Gastroesophageal sphincter (tissue), 4 donors: Measurements from ENCODE around the gene ARFGEF3. TPM values are rescaled to one million over a fixed set of nuclear protein-coding genes. Genes with fewer than 3 reads are reported as not detected.

Experiments used
- ATAC-seq: fragments of 150-250 bp; one replicate; pipeline ENCODE4 v1.9.1; 2016; ENCODE audit warnings: mild to moderate bottlenecking, moderate library complexity
- H3K27ac ChIP-seq, 4 donors: fragments of 200-600 bp; sonication (generic) in 3 of 4; 1 replicate in 3 of 4; 2 replicates in 1 of 4; pipeline ENCODE4 v1.5.1; 2016 to 2019
- H3K27me3 ChIP-seq: fragments of 200-600 bp; sonication (generic); one replicate; pipeline ENCODE4 v1.5.1; 2019
- H3K36me3 ChIP-seq, 2 donors: fragments of 200-600 bp; sonication (generic); one replicate each; pipeline ENCODE4 v1.5.1; 2019; ENCODE audit warnings: control low read depth in 1 of 2
- H3K4me1 ChIP-seq, 3 donors: fragments of 200-600 bp; sonication (generic); 1 replicate in 2 of 3; 2 replicates in 1 of 3; pipeline ENCODE4 v1.5.1; 2016 to 2019; ENCODE audit warnings: control low read depth in 2 of 3
- H3K4me3 ChIP-seq, 2 donors: fragments of 200-600 bp; sonication (generic); one replicate each; pipeline ENCODE4 v1.5.1; 2019; ENCODE audit warnings: mild to moderate bottlenecking in 1 of 2, moderate library complexity in 1 of 2
- H3K9me3 ChIP-seq, 3 donors: fragments of 200-600 bp; sonication (generic); one replicate each; pipeline ENCODE4 v1.5.1; 2017 to 2019; ENCODE audit warnings: control low read depth in 2 of 3
- CTCF ChIP-seq, 4 experiments: fragments of 200-600 bp in 2 of 4; fragments of 450-650 bp in 2 of 4; sonication (generic) in 1 of 4; IDR thresholded peaks; one replicate each; pipeline ENCODE4 v1.5.1; 2017 to 2019; ENCODE audit warnings: antibody characterized with exemption in 4 of 4, mild to moderate bottlenecking in 2 of 4, moderate library complexity in 2 of 4
- EP300 ChIP-seq: sonication (generic); formaldehyde crosslinking; IDR thresholded peaks from one replicate; pipeline ENCODE4 v1.6.1; 2017; ENCODE audit warnings: antibody characterized with exemption, mild to moderate bottlenecking
- POLR2A ChIP-seq, 2 donors: fragments of 450-650 bp; IDR thresholded peaks; one replicate each; pipeline ENCODE4 v1.6.1; 2017; ENCODE audit warnings: antibody characterized with exemption in 2 of 2, mild to moderate bottlenecking in 2 of 2, moderate library complexity in 1 of 2
- POLR2AphosphoS5 ChIP-seq: sonication (generic); formaldehyde crosslinking; IDR thresholded peaks from one replicate; pipeline ENCODE4 v1.6.1; 2017; ENCODE audit warnings: antibody characterized with exemption
- WGBS, 2 donors: methylation state at CpG; one replicate each; pipeline ENCODE4 v1.1.5; 2018; ENCODE audit warnings: low coverage in 1 of 2; 5-methylcytosine and 5-hydroxymethylcytosine counted together
- total RNA-seq, 4 donors: library from RNA; depleted of rRNA; stranded (reverse); fragments of >200 nt; gene quantifications; one replicate each; pipeline ENCODE4 v1.1.0, GENCODE V29; 2016

The ARFGEF3 gene
- total RNA-seq, 4 donors from 2014 or later = 0.47 to 4.2 (median 1.8) TPM

GRCh38 chr6:138162111-138162954, 594 bp downstream of the ARFGEF3 start:
- Histone ChIP-seq H3K27me3 (peaks cover 49% of the 10 kb centered on the region), H3K36me3 (no peaks in the 10 kb centered on the region), H3K27ac (peak overlapping the region in 1 of 4 donors; percentile 70), H3K9me3 (no peaks in the 10 kb centered on the region), H3K4me1 (peaks cover 0 to 17% (median 0%) of the 10 kb centered on the region in 3 donors), H3K4me3 (peak overlapping the region; percentile 11 to 65)
- WGBS, 2 donors = 49 to 56% methylated on average over 4 to 5 of the region's 53 CpGs
- TF ChIP-seq POLR2A (IDR thresholded peaks at IDR 0.05) = no peak
- no peak for TF ChIP-seq CTCF (IDR thresholded peaks at IDR 0.05)
- no peak for TF ChIP-seq POLR2AphosphoS5
- no peak for TF ChIP-seq EP300
- ATAC-seq = peak; percentile 30

- no peak for ATAC-seq
- Histone ChIP-seq H3K36me3 (no peaks in the 10 kb centered on the region), H3K4me1 (peaks cover 0 to 17% (median 0%) of the 10 kb centered on the region in 3 donors), H3K27ac (no peak overlapping the region), H3K4me3 (no peak overlapping the region), H3K9me3 (no peaks in the 10 kb centered on the region), H3K27me3 (peaks cover 49% of the 10 kb centered on the region)
- 85 to 93% methylated on average over 5 of the region's 5 CpGs for WGBS, 2 donors
- no peak for TF ChIP-seq POLR2AphosphoS5
- no peak for TF ChIP-seq EP300
- TF ChIP-seq CTCF (IDR thresholded peaks at IDR 0.05) = no peak
- TF ChIP-seq POLR2A (IDR thresholded peaks at IDR 0.05) = no peak
Observed at GRCh38 chr6:138162955-138163575, 1.3 kb downstream of the ARFGEF3 start.

GRCh38 chr6:138175596-138175995, 13.9 kb downstream of the ARFGEF3 start:
- Histone ChIP-seq H3K4me1 (no peaks in the 10 kb centered on the region), H3K27ac (no peak overlapping the region), H3K4me3 (no peak overlapping the region), H3K27me3 (peaks cover 8% of the 10 kb centered on the region), H3K36me3 (no peaks in the 10 kb centered on the region), H3K9me3 (peaks cover 0 to 33% (median 0%) of the 10 kb centered on the region in 3 donors)
- ATAC-seq = no peak
- no peak for TF ChIP-seq CTCF (IDR thresholded peaks at IDR 0.05)
- no peak for TF ChIP-seq POLR2AphosphoS5
- no peak for TF ChIP-seq EP300
- TF ChIP-seq POLR2A (IDR thresholded peaks at IDR 0.05) = no peak
- 70 to 91% methylated on average over 2 of the region's 2 CpGs for WGBS, 2 donors

GRCh38 chr6:138176652-138177232, 15.0 kb downstream of the ARFGEF3 start:
- no peak overlapping the region for H3K27ac ChIP-seq
- 96% methylated on average over 2 of the region's 2 CpGs; no CpG with 5 or more reads in 1 of the 2 donors for WGBS, 2 donors
- H3K36me3 ChIP-seq = no peaks in the 10 kb centered on the region
- TF ChIP-seq POLR2AphosphoS5 = no peak
- peaks cover 0 to 33% (median 0%) of the 10 kb centered on the region in 3 donors for H3K9me3 ChIP-seq
- no peak overlapping the region for H3K4me3 ChIP-seq
- H3K4me1 ChIP-seq = no peaks in the 10 kb centered on the region
- no peaks in the 10 kb centered on the region for H3K27me3 ChIP-seq
- ATAC-seq = no peak

GRCh38 chr6:138182939-138183789, 21.4 kb downstream of the ARFGEF3 start:
- H3K27me3 ChIP-seq = no peaks in the 10 kb centered on the region
- ATAC-seq = no peak
- peaks cover 0 to 13% (median 0%) of the 10 kb centered on the region in 3 donors for H3K9me3 ChIP-seq
- H3K4me3 ChIP-seq = no peak overlapping the region
- TF ChIP-seq EP300 (no peak), POLR2AphosphoS5 (no peak), POLR2A (IDR thresholded peaks at IDR 0.05) (no peak), CTCF (IDR thresholded peaks at IDR 0.05) (no peak)
- H3K4me1 ChIP-seq = no peaks in the 10 kb centered on the region
- no peak overlapping the region for H3K27ac ChIP-seq
- WGBS, 2 donors = 75 to 88% methylated on average over 6 to 7 of the region's 8 CpGs
- H3K36me3 ChIP-seq = no peaks in the 10 kb centered on the region
